Measurements from ENCODE around the gene VDR. TPM values are rescaled to one million over a fixed set of nuclear protein-coding genes. Genes with fewer than 3 reads are reported as not detected.

Gene VDR
- total and polyA plus RNA-seq, 8 donors, result 1.1 to 32.1 (median 2.2) TPM

DNA sequence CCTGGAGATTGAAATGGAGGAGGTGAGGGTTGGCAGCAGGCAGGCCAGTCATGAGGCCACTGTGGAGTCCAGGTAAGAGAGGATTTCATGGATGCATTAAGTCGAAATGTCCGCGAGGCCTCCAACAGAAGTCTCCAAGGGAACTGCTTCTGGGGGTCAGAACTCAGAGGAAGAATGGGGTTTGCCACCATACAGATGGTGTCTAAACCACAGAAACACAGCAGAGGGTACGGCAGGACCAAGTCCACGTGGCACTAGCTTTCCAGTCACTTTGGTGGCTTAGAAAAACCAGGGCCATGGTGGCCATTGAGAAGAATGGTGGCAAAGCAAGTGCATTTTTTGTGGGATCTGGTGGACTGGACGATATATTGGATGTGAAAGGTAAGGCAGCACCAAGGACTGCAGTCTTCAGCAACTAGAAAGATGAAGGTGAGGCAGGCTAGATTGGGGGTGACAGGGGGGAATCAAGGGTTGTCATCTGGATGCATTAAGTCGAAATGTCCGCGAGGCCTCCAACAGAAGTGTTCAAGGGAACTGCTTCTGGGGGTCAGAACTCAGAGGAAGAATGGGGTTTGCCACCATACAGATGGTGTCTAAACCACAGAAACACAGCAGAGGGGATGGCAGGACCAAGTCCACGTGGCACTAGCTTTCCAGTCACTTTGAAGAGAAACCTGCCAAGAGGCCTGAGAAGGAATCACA is 36.1 kb upstream of the VDR start:
- Histone ChIP-seq H3K36me3 (no peaks in the 10 kb centered on the region), H3K27ac (no peak overlapping the region), H3K4me3 (no peak overlapping the region), H3K27me3 (peaks cover 5 to 31% of the 10 kb centered on the region in 2 donors), H3K9me3 (no peaks in the 10 kb centered on the region), H3K4me1 (no peaks in the 10 kb centered on the region)
- TF ChIP-seq, protein P1, sequence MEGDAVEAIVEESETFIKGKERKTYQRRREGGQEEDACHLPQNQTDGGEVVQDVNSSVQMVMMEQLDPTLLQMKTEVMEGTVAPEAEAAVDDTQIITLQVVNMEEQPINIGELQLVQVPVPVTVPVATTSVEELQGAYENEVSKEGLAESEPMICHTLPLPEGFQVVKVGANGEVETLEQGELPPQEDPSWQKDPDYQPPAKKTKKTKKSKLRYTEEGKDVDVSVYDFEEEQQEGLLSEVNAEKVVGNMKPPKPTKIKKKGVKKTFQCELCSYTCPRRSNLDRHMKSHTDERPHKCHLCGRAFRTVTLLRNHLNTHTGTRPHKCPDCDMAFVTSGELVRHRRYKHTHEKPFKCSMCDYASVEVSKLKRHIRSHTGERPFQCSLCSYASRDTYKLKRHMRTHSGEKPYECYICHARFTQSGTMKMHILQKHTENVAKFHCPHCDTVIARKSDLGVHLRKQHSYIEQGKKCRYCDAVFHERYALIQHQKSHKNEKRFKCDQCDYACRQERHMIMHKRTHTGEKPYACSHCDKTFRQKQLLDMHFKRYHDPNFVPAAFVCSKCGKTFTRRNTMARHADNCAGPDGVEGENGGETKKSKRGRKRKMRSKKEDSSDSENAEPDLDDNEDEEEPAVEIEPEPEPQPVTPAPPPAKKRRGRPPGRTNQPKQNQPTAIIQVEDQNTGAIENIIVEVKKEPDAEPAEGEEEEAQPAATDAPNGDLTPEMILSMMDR (IDR thresholded peaks at IDR 0.05), result no peak
- DNase-seq, result no peak
- intact Hi-C loops (cut with DNase I), result no loop called here
- no peak for ATAC-seq

DNA sequence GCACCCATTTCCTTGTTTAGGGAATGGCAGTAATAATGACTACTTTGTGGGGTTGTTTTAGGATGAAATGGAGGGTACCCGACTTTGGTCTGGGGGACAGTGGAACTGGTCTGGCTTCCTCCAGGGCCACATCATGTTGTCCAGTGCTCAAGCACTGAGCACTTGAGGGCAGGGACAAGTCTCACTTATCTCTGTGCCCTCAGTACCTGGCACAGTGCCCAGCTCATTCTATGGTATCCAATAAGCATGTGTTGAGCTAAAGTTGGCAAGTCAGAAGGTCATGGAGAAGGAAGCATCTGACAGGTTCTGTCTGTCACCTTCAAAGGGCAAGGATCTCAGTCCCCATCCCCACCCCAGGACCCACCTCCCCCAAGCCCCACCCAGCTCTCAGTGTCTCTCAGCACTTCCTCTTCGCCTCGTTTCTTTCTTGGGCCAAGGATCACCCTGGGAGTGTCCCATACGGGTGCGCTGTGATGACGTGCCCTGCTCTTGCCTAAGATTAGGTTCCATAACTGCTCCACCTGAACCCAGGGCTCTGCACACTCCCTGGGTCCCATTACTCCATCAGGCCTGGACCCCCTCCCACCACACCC is 34.3 kb upstream of the VDR start:
- Histone ChIP-seq H3K36me3 (no peaks in the 10 kb centered on the region), H3K27me3 (peaks cover 5 to 31% of the 10 kb centered on the region in 2 donors), H3K27ac (no peak overlapping the region), H3K4me3 (no peak overlapping the region), H3K9me3 (no peaks in the 10 kb centered on the region), H3K4me1 (no peaks in the 10 kb centered on the region)
- TF ChIP-seq, protein P1 (IDR thresholded peaks at IDR 0.05), result no peak
- ATAC-seq (peak; percentile 9), DNase-seq (no peak)
- intact Hi-C loops (cut with DNase I), result no loop called here

DNA sequence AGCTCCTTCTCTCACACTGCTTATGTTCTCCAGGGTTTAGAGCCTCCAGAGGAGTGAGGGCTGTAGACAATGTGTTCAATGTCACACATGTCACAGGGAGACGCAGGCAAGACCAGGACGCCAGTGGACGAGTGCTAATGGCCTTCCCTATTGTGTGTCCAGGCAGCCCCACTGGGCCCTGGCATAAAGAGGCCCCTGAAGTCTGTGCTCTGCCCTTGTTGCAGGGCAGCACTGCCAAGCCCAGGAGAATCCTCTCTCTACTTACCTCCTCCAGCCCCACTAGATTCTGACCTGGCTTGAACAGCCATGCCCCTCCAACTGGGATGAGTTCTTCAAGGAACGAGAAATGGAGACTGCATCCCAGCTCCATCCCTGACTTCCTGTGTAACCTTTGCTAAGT is 33.8 kb upstream of the VDR start:
- Histone ChIP-seq H3K9me3 (no peaks in the 10 kb centered on the region), H3K4me3 (no peak overlapping the region), H3K36me3 (no peaks in the 10 kb centered on the region), H3K27me3 (peaks cover 5 to 29% of the 10 kb centered on the region in 2 donors), H3K27ac (no peak overlapping the region), H3K4me1 (no peaks in the 10 kb centered on the region)
- TF ChIP-seq, protein P1 (IDR thresholded peaks at IDR 0.05), result no peak
- intact Hi-C loops (cut with DNase I), result no loop called here
- ATAC-seq (no peak), DNase-seq (no peak)

DNA sequence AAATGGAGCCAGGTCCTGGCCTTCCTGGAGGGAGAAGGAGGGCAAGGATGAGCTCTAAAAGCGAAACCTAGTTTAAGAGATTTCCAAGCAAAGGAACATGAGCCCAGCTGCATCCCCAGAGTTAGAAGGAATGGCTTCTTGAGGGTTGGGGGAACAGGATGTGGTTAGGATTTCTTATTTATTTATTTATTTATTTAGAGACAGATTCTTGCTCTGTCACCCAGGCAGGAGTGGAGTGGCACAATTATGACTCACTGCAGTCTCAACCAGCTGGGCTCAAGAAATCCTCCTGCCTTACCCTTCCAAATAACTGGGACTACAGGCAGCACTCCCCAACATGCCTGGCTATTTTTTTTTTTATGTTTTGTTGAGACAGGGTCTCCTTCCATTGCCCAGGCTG is 33.3 kb upstream of the VDR start:
- no peaks in the 10 kb centered on the region for H3K9me3 ChIP-seq
- H3K4me1 ChIP-seq, result no peaks in the 10 kb centered on the region
- peaks cover 5 to 24% of the 10 kb centered on the region in 2 donors for H3K27me3 ChIP-seq
- no peak overlapping the region for H3K27ac ChIP-seq
- TF ChIP-seq, protein P1 (IDR thresholded peaks at IDR 0.05), result no peak
- DNase-seq, result no peak
- no peak for ATAC-seq
- no peaks in the 10 kb centered on the region for H3K36me3 ChIP-seq
- intact Hi-C loops (cut with DNase I), result no loop called here
- no peak overlapping the region for H3K4me3 ChIP-seq

DNA sequence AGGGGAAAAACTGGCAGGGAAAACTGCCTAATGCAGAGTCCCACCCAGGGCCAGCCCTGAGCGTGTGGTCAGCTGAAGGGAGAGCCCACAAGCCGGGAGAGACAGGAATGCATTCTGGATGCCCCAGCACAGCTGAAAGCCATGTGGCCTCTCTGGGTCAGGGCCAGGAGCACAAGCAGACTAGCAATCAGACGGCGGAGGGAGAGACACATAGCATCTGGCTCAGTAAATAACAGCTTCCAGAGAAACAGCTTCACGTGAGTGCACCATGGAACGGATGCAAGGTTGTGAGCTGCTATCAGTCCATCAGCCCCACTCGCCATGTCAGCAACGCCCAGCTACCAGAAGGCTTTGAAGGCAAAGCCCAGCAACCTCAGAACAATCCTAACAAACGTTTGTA is 30.4 kb upstream of the VDR start:
- Histone ChIP-seq H3K27ac (no peak overlapping the region), H3K4me1 (no peaks in the 10 kb centered on the region), H3K9me3 (no peaks in the 10 kb centered on the region), H3K27me3 (no peaks in the 10 kb centered on the region), H3K4me3 (no peak overlapping the region), H3K36me3 (no peaks in the 10 kb centered on the region)
- intact Hi-C loops (cut with DNase I), result no loop called here
- peak in 3 of 4 donors; percentile 52 to 85 (median 64) for DNase-seq
- TF ChIP-seq, protein P1 (IDR thresholded peaks at IDR 0.05), result no peak
- peak; percentile 69 for ATAC-seq

Data from left lung (tissue), 10 donors.